Activated CD4-positive, alpha-beta T cell treated with anti-CD3 and anti-CD28 coated beads, Interleukin-2, amount 50 U/mL, for 16 hours (primary cell): Measurements from ENCODE around the gene KCNK2.
"Not testable (repeated sequence)": the region's sequence is repeated elsewhere in the genome, so short reads cannot be mapped to it uniquely, and the experiment has no call there.

Experiments used
- DNase-seq: peaks from one replicate; pipeline ENCODE4 v3.0.0-alpha.2; 2020

The KCNK2 gene

GRCh38 chr1:215156232-215156631 is 73.7 kb downstream of the KCNK2 start:
- DNase-seq = no peak

GRCh38 chr1:215160351-215160750 is 77.8 kb downstream of the KCNK2 start:
- no peak for DNase-seq

GRCh38 chr1:215163144-215163543 is 80.6 kb downstream of the KCNK2 start:
- not testable (repeated sequence) for DNase-seq

GRCh38 chr1:215166886-215167285 is 84.3 kb downstream of the KCNK2 start:
- no peak for DNase-seq

- DNase-seq = no peak
These were observed 99.0 kb downstream of the KCNK2 start for GRCh38 chr1:215181518-215181917.

GRCh38 chr1:215185067-215185620 is 102.6 kb downstream of the KCNK2 start:
- no peak for DNase-seq

- no peak for DNase-seq
These were observed 105.9 kb downstream of the KCNK2 start for GRCh38 chr1:215188302-215188950.

- DNase-seq = no peak
These were observed 109.8 kb downstream of the KCNK2 start for GRCh38 chr1:215192306-215192705.

GRCh38 chr1:215198021-215198420 is 115.5 kb downstream of the KCNK2 start:
- DNase-seq = no peak

- DNase-seq = no peak
These were observed 117.6 kb downstream of the KCNK2 start for GRCh38 chr1:215200121-215200520.

- no peak for DNase-seq
These were observed 118.7 kb downstream of the KCNK2 start for GRCh38 chr1:215201283-215201682.

GRCh38 chr1:215202868-215203267 is 120.3 kb downstream of the KCNK2 start:
- DNase-seq = no peak

- no peak for DNase-seq
These were observed 127.6 kb downstream of the KCNK2 start for GRCh38 chr1:215210167-215210566.

GRCh38 chr1:215215846-215216245 is 133.3 kb downstream of the KCNK2 start:
- DNase-seq = no peak

- no peak for DNase-seq
These were observed 136.8 kb downstream of the KCNK2 start for GRCh38 chr1:215219372-215219771.

GRCh38 chr1:215220346-215220745 is 137.8 kb downstream of the KCNK2 start:
- DNase-seq = no peak

- no peak for DNase-seq
These were observed 144.2 kb downstream of the KCNK2 start for GRCh38 chr1:215226757-215227156.

GRCh38 chr1:215228193-215228592 is 145.7 kb downstream of the KCNK2 start:
- no peak for DNase-seq

- DNase-seq = no peak
These were observed 158.9 kb downstream of the KCNK2 start for GRCh38 chr1:215241451-215241850.

- no peak for DNase-seq
These were observed 161.0 kb downstream of the KCNK2 start for GRCh38 chr1:215243345-215244054.

- DNase-seq = no peak
These were observed 168.4 kb downstream of the KCNK2 start for GRCh38 chr1:215250913-215251312.

- DNase-seq = no peak
These were observed 168.9 kb downstream of the KCNK2 start for GRCh38 chr1:215251428-215251827.

- DNase-seq = no peak
These were observed 169.6 kb downstream of the KCNK2 start for GRCh38 chr1:215252164-215252563.

- no peak for DNase-seq
These were observed 174.6 kb downstream of the KCNK2 start for GRCh38 chr1:215256936-215257679.
